Tibial artery (tissue), 4 donors: ENCODE results near the gene LZTS3.
"Not testable (repeated sequence)": the region's sequence is repeated elsewhere in the genome, so short reads cannot be mapped to it uniquely, and the experiment has no call there.

Source experiments
- DNase-seq, 2 donors: peaks; one replicate each; pipeline ENCODE4 v3.0.0-alpha.2; 2019
- H3K27ac ChIP-seq, 2 donors: fragments of 200-600 bp; sonication (generic) in 1 of 2; 1 replicate in 1 of 2; 2 replicates in 1 of 2; pipeline ENCODE4 v1.5.1; 2018 to 2019; ENCODE audit warnings: mild to moderate bottlenecking in 1 of 2
- H3K27me3 ChIP-seq, 2 donors: fragments of 200-600 bp; sonication (generic) in 1 of 2; one replicate each; pipeline versions ENCODE4 v1.5.1 to v1.6.0; 2016 to 2019
- H3K36me3 ChIP-seq, 3 donors: fragments of 200-600 bp; sonication (generic) in 2 of 3; one replicate each; pipeline ENCODE4 v1.5.1; 2016 to 2019; ENCODE audit warnings: mild to moderate bottlenecking in 2 of 3
- H3K4me1 ChIP-seq, 4 donors: fragments of 200-600 bp; sonication (generic) in 2 of 4; 1 replicate in 3 of 4; 2 replicates in 1 of 4; pipeline ENCODE4 v1.5.1; 2016 to 2019
- H3K4me3 ChIP-seq, 2 donors: fragments of 200-600 bp; sonication (generic) in 1 of 2; 1 replicate in 1 of 2; 2 replicates in 1 of 2; pipeline ENCODE4 v1.5.1; 2018 to 2019; ENCODE audit warnings: mild to moderate bottlenecking in 2 of 2
- H3K9me3 ChIP-seq, 3 donors: fragments of 200-600 bp; sonication (generic) in 1 of 3; one replicate each; pipeline ENCODE4 v1.5.1; 2016 to 2019
- CTCF ChIP-seq, 2 experiments: fragments of 200-600 bp in 1 of 2; fragments of 450-650 bp in 1 of 2; IDR thresholded peaks; one replicate each; pipeline ENCODE4 v1.5.1; 2017 to 2019; ENCODE audit warnings: antibody characterized with exemption in 2 of 2, mild to moderate bottlenecking in 1 of 2, moderate library complexity in 1 of 2
- intact Hi-C: fragments of 100-400 bp; cut with DNase I; formaldehyde crosslinking; loops from one replicate; pipeline ENCODE4 v1.15.0; 2023; ENCODE audit warnings: low total_unique reads

LZTS3 gene

GRCh38 chr20:3157817-3158216, 15.5 kb downstream of the LZTS3 start:
- no peak overlapping the region for H3K27ac ChIP-seq
- H3K27me3 ChIP-seq: no peaks in the 10 kb centered on the region
- no peak for TF ChIP-seq CTCF (IDR thresholded peaks at IDR 0.05)
- no peak for DNase-seq
- H3K36me3 ChIP-seq: peaks cover 0 to 13% (median 0%) of the 10 kb centered on the region in 3 donors
- peaks cover 0 to 51% (median 31%) of the 10 kb centered on the region in 4 donors for H3K4me1 ChIP-seq
- intact Hi-C loops: loop anchor here (5.0 kb wide), 1 partner anchor 54 kb away; no protein-coding TSS in a partner anchor
- H3K4me3 ChIP-seq: peak overlapping the region; percentile 83 to 96
- H3K9me3 ChIP-seq: no peaks in the 10 kb centered on the region

GRCh38 chr20:3156811-3157619, 16.3 kb downstream of the LZTS3 start:
- Histone ChIP-seq H3K27ac (no peak overlapping the region), H3K4me1 (peaks cover 0 to 59% (median 38%) of the 10 kb centered on the region in 4 donors), H3K36me3 (peaks cover 0 to 13% (median 0%) of the 10 kb centered on the region in 3 donors), H3K27me3 (no peaks in the 10 kb centered on the region), H3K4me3 (no peak overlapping the region), H3K9me3 (no peaks in the 10 kb centered on the region)
- intact Hi-C loops: loop anchor here (5.0 kb wide), 1 partner anchor 55 kb away; no protein-coding TSS in a partner anchor
- no peak for TF ChIP-seq CTCF (IDR thresholded peaks at IDR 0.05)
- no peak for DNase-seq

- H3K27ac ChIP-seq, intact Hi-C loops, H3K27me3 ChIP-seq, H3K9me3 ChIP-seq, DNase-seq, H3K4me3 ChIP-seq: not testable (repeated sequence)
- H3K4me1 ChIP-seq: peaks cover 0 to 52% (median 20%) of the 10 kb centered on the region in 4 donors
- H3K36me3 ChIP-seq: peaks cover 22 to 35% (median 22%) of the 10 kb centered on the region in 3 donors
Measured at GRCh38 chr20:3152057-3152644, 21.2 kb downstream of the LZTS3 start.

- H3K4me1 ChIP-seq: peaks cover 0 to 44% (median 13%) of the 10 kb centered on the region in 4 donors
- TF ChIP-seq CTCF (IDR thresholded peaks at IDR 0.05): no peak
- H3K36me3 ChIP-seq: peaks cover 24 to 45% (median 29%) of the 10 kb centered on the region in 3 donors
- intact Hi-C loops: no loop called here
- no peak overlapping the region for H3K4me3 ChIP-seq
- H3K9me3 ChIP-seq: no peaks in the 10 kb centered on the region
- no peak overlapping the region for H3K27ac ChIP-seq
- H3K27me3 ChIP-seq: no peaks in the 10 kb centered on the region
- DNase-seq: no peak
Measured at GRCh38 chr20:3150908-3151307, 22.4 kb downstream of the LZTS3 start.

GRCh38 chr20:3146732-3147341, 26.5 kb downstream of the LZTS3 start:
- Histone ChIP-seq H3K36me3 (peaks cover 24 to 41% (median 29%) of the 10 kb centered on the region in 3 donors), H3K9me3 (no peaks in the 10 kb centered on the region), H3K27ac (no peak overlapping the region), H3K27me3 (no peaks in the 10 kb centered on the region), H3K4me3 (no peak overlapping the region), H3K4me1 (peaks cover 0 to 18% (median 3%) of the 10 kb centered on the region in 4 donors)
- intact Hi-C loops: no loop called here
- TF ChIP-seq CTCF (IDR thresholded peaks at IDR 0.05): no peak
- DNase-seq: no peak
